Uterus (tissue), 4 donors: ENCODE results near the gene WWC1. TPM values are rescaled to one million over a fixed set of nuclear protein-coding genes. Genes with fewer than 3 reads are reported as not detected.

Experiments
- DNase-seq, 2 donors: peaks; one replicate each; pipeline ENCODE4 v3.0.0-alpha.2; 2019 to 2020
- H3K27ac ChIP-seq, 2 donors: fragments of 200-600 bp; sonication (generic); 1 replicate in 1 of 2; 2 replicates in 1 of 2; pipeline ENCODE4 v1.5.1; 2016 to 2018
- H3K27me3 ChIP-seq, 2 donors: fragments of 200-600 bp; sonication (generic); one replicate each; pipeline ENCODE4 v1.5.1; 2018 to 2019; ENCODE audit warnings: control low read depth in 1 of 2
- H3K36me3 ChIP-seq, 2 donors: fragments of 200-600 bp; sonication (generic); one replicate each; pipeline ENCODE4 v1.5.1; 2019; ENCODE audit warnings: control low read depth in 1 of 2
- H3K4me1 ChIP-seq, 2 donors: fragments of 200-600 bp; sonication (generic); one replicate each; pipeline ENCODE4 v1.5.1; 2018 to 2019; ENCODE audit warnings: control low read depth in 1 of 2
- H3K4me3 ChIP-seq, 2 donors: fragments of 200-600 bp; sonication (generic); 1 replicate in 1 of 2; 2 replicates in 1 of 2; pipeline ENCODE4 v1.5.1; 2018 to 2019; ENCODE audit warnings: mild to moderate bottlenecking in 1 of 2
- H3K9me3 ChIP-seq, 2 donors: fragments of 200-600 bp; sonication (generic); one replicate each; pipeline ENCODE4 v1.5.1; 2019; ENCODE audit warnings: control low read depth in 1 of 2
- POLR2A ChIP-seq, 2 donors: fragments of 450-650 bp; IDR thresholded peaks; one replicate each; pipeline ENCODE4 v1.6.1; 2016; ENCODE audit warnings: antibody characterized with exemption in 2 of 2, mild to moderate bottlenecking in 1 of 2, moderate library complexity in 1 of 2
- intact Hi-C: fragments of 100-400 bp; cut with DNase I; formaldehyde crosslinking; loops from one replicate; pipeline ENCODE4 v1.15.1; 2023; ENCODE audit warnings: low total_unique reads
- total RNA-seq, 4 donors: library from RNA; depleted of rRNA in 3 of 4; stranded (reverse); fragments of >200 nt in 3 of 4; gene quantifications; one replicate each; pipeline versions ENCODE4 v1.1.0 to v1.2.4, GENCODE V29; 2014 to 2023
- TF ChIP-seq, protein P1 (sequence below), 4 experiments: fragments of 200-600 bp in 2 of 4; fragments of 450-650 bp in 2 of 4; sonication (generic) in 2 of 4; IDR thresholded peaks; one replicate each; pipeline ENCODE4 v1.5.1; 2016 to 2019; ENCODE audit warnings: antibody characterized with exemption in 4 of 4, mild to moderate bottlenecking in 2 of 4, moderate library complexity in 1 of 4
- donor health status: DM: yes; HTN: yes; CAD: no.

The WWC1 gene
- total RNA-seq, 4 donors from 2014 or later, result under 0.01 to 8.7 (median 1.9) TPM; not detected in 1

GRCh38 chr5:168368854-168369253 lies 77.4 kb downstream of the WWC1 start:
- intact Hi-C loops, result no loop called here
- Histone ChIP-seq H3K4me1 (no peaks in the 10 kb centered on the region), H3K27me3 (no peaks in the 10 kb centered on the region), H3K9me3 (no peaks in the 10 kb centered on the region), H3K36me3 (no peaks in the 10 kb centered on the region), H3K4me3 (no peak overlapping the region), H3K27ac (no peak overlapping the region)
- no peak for DNase-seq
- TF ChIP-seq, protein P1, sequence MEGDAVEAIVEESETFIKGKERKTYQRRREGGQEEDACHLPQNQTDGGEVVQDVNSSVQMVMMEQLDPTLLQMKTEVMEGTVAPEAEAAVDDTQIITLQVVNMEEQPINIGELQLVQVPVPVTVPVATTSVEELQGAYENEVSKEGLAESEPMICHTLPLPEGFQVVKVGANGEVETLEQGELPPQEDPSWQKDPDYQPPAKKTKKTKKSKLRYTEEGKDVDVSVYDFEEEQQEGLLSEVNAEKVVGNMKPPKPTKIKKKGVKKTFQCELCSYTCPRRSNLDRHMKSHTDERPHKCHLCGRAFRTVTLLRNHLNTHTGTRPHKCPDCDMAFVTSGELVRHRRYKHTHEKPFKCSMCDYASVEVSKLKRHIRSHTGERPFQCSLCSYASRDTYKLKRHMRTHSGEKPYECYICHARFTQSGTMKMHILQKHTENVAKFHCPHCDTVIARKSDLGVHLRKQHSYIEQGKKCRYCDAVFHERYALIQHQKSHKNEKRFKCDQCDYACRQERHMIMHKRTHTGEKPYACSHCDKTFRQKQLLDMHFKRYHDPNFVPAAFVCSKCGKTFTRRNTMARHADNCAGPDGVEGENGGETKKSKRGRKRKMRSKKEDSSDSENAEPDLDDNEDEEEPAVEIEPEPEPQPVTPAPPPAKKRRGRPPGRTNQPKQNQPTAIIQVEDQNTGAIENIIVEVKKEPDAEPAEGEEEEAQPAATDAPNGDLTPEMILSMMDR (IDR thresholded peaks at IDR 0.05), result no peak
- no peak for TF ChIP-seq POLR2A (IDR thresholded peaks at IDR 0.05)

DNA sequence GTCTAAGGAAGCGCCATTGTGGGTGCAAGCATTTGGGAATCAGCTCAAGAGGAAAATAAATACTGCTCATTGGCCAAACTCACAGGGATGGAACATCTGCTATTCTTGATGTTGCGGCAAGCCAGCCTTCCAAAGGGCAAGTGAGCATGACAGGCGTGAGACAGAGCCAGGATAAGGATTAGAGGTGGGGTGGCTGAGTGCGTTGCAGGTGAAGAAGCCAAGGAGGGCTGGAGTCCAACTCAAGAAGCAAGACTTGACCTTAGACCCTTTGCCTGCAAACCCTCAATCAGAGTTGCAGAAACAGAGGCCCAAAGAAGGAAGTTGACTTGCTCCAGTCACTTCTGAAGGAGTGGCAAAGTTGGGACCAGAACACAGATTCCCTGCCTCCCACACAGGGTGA lies 79.4 kb downstream of the WWC1 start:
- TF ChIP-seq, protein P1 (IDR thresholded peaks at IDR 0.05), result no peak
- no peak for TF ChIP-seq POLR2A (IDR thresholded peaks at IDR 0.05)
- Histone ChIP-seq H3K4me3 (no peak overlapping the region), H3K4me1 (no peaks in the 10 kb centered on the region), H3K27ac (no peak overlapping the region), H3K27me3 (no peaks in the 10 kb centered on the region), H3K9me3 (no peaks in the 10 kb centered on the region), H3K36me3 (no peaks in the 10 kb centered on the region)
- DNase-seq, result no peak
- intact Hi-C loops, result no loop called here

DNA sequence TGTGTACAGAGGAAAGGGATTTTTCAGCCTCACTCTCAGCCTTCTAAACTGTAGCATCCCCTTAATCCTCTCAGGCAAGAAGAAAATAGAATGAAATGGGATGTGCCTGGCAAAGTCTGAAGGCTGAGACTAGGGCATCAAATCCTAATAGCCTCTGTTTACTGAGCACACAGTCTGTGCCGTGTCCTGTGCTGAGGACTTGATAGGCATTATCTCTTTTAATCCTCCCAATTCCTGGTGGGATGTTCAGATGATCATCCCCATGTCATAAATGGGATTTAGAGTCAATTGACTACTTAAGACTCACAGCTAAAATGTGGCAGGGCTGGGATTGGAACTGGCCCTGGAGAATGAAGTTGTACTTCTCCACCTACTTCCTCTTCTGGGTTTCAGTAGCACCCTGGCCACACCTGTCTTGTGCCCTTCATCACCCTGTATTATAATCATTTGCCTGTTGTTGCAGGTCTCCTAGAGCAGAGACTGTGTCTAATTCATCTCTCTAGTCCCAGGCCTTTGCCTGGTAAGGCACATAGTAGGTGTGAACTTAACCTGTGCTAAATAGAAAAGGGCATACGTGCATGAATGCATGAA lies 81.0 kb downstream of the WWC1 start:
- Histone ChIP-seq H3K36me3 (no peaks in the 10 kb centered on the region), H3K4me1 (no peaks in the 10 kb centered on the region), H3K27ac (no peak overlapping the region), H3K9me3 (no peaks in the 10 kb centered on the region), H3K4me3 (no peak overlapping the region), H3K27me3 (no peaks in the 10 kb centered on the region)
- intact Hi-C loops, result no loop called here
- DNase-seq, result no peak
- no peak for TF ChIP-seq POLR2A (IDR thresholded peaks at IDR 0.05)

DNA sequence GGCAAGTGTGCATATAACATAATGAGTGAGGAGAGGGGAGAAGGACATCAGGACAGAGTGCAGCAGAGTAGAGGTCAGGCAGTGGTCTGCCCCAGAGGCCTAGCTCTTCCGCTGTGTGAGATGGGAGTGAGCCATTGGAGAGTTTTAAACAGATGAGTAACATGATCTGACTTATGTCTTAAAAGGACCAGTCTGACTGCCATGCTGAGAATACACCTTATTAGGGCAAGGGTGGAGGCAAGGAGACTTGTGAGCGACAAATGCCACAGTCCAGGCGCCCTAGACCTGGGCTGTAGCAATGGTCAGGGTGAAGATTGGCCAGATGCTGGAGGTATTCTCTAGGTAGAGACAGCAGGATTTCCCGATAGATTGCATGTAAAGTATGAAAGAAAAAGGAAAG lies 83.1 kb downstream of the WWC1 start:
- no peak overlapping the region for H3K4me3 ChIP-seq
- no peaks in the 10 kb centered on the region for H3K27me3 ChIP-seq
- no peak for TF ChIP-seq POLR2A (IDR thresholded peaks at IDR 0.05)
- TF ChIP-seq, protein P1 (IDR thresholded peaks at IDR 0.05), result no peak
- H3K36me3 ChIP-seq, result no peaks in the 10 kb centered on the region
- H3K9me3 ChIP-seq, result no peaks in the 10 kb centered on the region
- no peaks in the 10 kb centered on the region for H3K4me1 ChIP-seq
- intact Hi-C loops, result no loop called here
- H3K27ac ChIP-seq, result no peak overlapping the region
- DNase-seq, result no peak

- no peaks in the 10 kb centered on the region for H3K9me3 ChIP-seq
- TF ChIP-seq, protein P1 (IDR thresholded peaks at IDR 0.05), result no peak
- TF ChIP-seq POLR2A (IDR thresholded peaks at IDR 0.05), result no peak
- no peak overlapping the region for H3K4me3 ChIP-seq
- no peaks in the 10 kb centered on the region for H3K27me3 ChIP-seq
- no peaks in the 10 kb centered on the region for H3K4me1 ChIP-seq
- no peaks in the 10 kb centered on the region for H3K36me3 ChIP-seq
- no peak for DNase-seq
- intact Hi-C loops, result no loop called here
- H3K27ac ChIP-seq, result no peak overlapping the region
Observed at GRCh38 chr5:168375214-168375613, 83.8 kb downstream of the WWC1 start.

- H3K4me1 ChIP-seq, result no peaks in the 10 kb centered on the region
- no peaks in the 10 kb centered on the region for H3K9me3 ChIP-seq
- H3K36me3 ChIP-seq, result no peaks in the 10 kb centered on the region
- no peak overlapping the region for H3K4me3 ChIP-seq
- DNase-seq, result no peak
- TF ChIP-seq POLR2A (IDR thresholded peaks at IDR 0.05), result no peak
- TF ChIP-seq, protein P1 (IDR thresholded peaks at IDR 0.05), result no peak
- intact Hi-C loops, result no loop called here
- no peak overlapping the region for H3K27ac ChIP-seq
- H3K27me3 ChIP-seq, result no peaks in the 10 kb centered on the region
Observed at GRCh38 chr5:168377525-168377924, 86.1 kb downstream of the WWC1 start.
